Measurements from ENCODE around the gene LCOR. TPM values are rescaled to one million over a fixed set of nuclear protein-coding genes. Genes with fewer than 3 reads are reported as not detected.

The LCOR gene
- total RNA-seq, 1 experiment from 2014 or later = 42.1 TPM

GRCh38 chr10:96902731-96903358, 70.7 kb downstream of the LCOR start:
- Histone ChIP-seq H4K91ac (ENCODE audit: insufficient read length, low read depth, low read length) (no peak overlapping the region), H3K14ac (ENCODE audit: insufficient read depth, low read length) (no peak overlapping the region), H2AK5ac (ENCODE audit: insufficient read length, low read length) (no peak overlapping the region), H3K4ac (ENCODE audit: low read depth, low read length) (no peak overlapping the region), H2BK15ac (ENCODE audit: low read depth, low read length) (no peak overlapping the region), H4K5ac (ENCODE audit: insufficient read length, low read depth, low read length) (no peak overlapping the region), H3K18ac (ENCODE audit: insufficient read length, low read depth, low read length) (no peak overlapping the region), H2BK5ac (ENCODE audit: insufficient read length, low read length) (no peak overlapping the region), H3K56ac (ENCODE audit: insufficient read length, low read depth, low read length) (no peak overlapping the region), H4K20me1 (ENCODE audit: control insufficient read depth, insufficient read depth, insufficient read length) (no peaks in the 10 kb centered on the region), H2BK20ac (ENCODE audit: low read depth, low read length, poor library complexity, severe bottlenecking) (no peak overlapping the region), H3K4me2 (ENCODE audit: insufficient read depth, insufficient read length, low read length) (no peak overlapping the region), H4K8ac (replicated peaks; ENCODE audit: insufficient read length, low read depth, low read length) (no peak overlapping the region), H3K79me1 (ENCODE audit: insufficient read depth, low read depth, low read length, poor library complexity, severe bottlenecking) (peaks cover 4% of the 10 kb centered on the region), H3K4me1 (ENCODE audit: insufficient read depth, low read length) (no peaks in the 10 kb centered on the region), H2AFZ (ENCODE audit: low read length) (no peak overlapping the region), H3K9me3 (ENCODE audit: control insufficient read depth, low read depth, low read length) (no peaks in the 10 kb centered on the region), H3K79me2 (ENCODE audit: insufficient read depth, low read length) (peaks cover 8% of the 10 kb centered on the region), H3K9ac (ENCODE audit: extremely low read depth, insufficient read length, low read length) (no peak overlapping the region), H3T11ph (ENCODE audit: low read length) (no peak overlapping the region), H2BK120ac (ENCODE audit: low read depth, low read length, poor library complexity, severe bottlenecking) (no peak overlapping the region), H3K23ac (ENCODE audit: insufficient read length, low read depth, low read length) (no peak overlapping the region), H3K27me3 (ENCODE audit: insufficient read depth, low read length) (no peaks in the 10 kb centered on the region), H3K23me2 (ENCODE audit: insufficient read length, low read depth, low read length, poor library complexity, severe bottlenecking) (no peaks in the 10 kb centered on the region), H2BK12ac (ENCODE audit: insufficient read length, low read depth, low read length) (no peak overlapping the region), H3K27ac (ENCODE audit: insufficient read length, low read depth, low read length) (no peak overlapping the region)
- H3K4me1 Mint-ChIP-seq = peaks cover 24 to 28% of the 10 kb centered on the region in 2 experiments
- WGBS (ENCODE audit: extremely low coverage, insufficient read length, low lambda C conversion rate) = no CpG with 5 or more reads among the region's 4 CpGs
- no peaks in the 10 kb centered on the region for H3K27me3 Mint-ChIP-seq (ENCODE audit: low read depth)
- peak overlapping the region in 1 of 3 experiments; percentile 45; a peak in 1 of 7 replicates for H3K27ac Mint-ChIP-seq
- H3K36me3 Mint-ChIP-seq (ENCODE audit: insufficient read depth in 1 of 3, low read depth in 3 of 3) = peaks cover 0 to 8% (median 2%) of the 10 kb centered on the region in 3 experiments; a peak in 2 of 7 replicates
- H3K9me3 Mint-ChIP-seq = no peaks in the 10 kb centered on the region
- DNase-seq = no peak
- TF ChIP-seq, protein P1, sequence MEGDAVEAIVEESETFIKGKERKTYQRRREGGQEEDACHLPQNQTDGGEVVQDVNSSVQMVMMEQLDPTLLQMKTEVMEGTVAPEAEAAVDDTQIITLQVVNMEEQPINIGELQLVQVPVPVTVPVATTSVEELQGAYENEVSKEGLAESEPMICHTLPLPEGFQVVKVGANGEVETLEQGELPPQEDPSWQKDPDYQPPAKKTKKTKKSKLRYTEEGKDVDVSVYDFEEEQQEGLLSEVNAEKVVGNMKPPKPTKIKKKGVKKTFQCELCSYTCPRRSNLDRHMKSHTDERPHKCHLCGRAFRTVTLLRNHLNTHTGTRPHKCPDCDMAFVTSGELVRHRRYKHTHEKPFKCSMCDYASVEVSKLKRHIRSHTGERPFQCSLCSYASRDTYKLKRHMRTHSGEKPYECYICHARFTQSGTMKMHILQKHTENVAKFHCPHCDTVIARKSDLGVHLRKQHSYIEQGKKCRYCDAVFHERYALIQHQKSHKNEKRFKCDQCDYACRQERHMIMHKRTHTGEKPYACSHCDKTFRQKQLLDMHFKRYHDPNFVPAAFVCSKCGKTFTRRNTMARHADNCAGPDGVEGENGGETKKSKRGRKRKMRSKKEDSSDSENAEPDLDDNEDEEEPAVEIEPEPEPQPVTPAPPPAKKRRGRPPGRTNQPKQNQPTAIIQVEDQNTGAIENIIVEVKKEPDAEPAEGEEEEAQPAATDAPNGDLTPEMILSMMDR (conservative IDR thresholded peaks at IDR 0.05) = no peak
- H3K4me3 Mint-ChIP-seq = no peak overlapping the region

Data from H9 (cell line).